ENCODE results near the gene PRAC2. TPM values are rescaled to one million over a fixed set of nuclear protein-coding genes. Genes with fewer than 3 reads are reported as not detected.
A peak's percentile ranks its signal among the peaks of the same experiment; 100 is the strongest.

PRAC2 gene
- total RNA-seq, 1 experiment from 2014 or later = not detected

DNA sequence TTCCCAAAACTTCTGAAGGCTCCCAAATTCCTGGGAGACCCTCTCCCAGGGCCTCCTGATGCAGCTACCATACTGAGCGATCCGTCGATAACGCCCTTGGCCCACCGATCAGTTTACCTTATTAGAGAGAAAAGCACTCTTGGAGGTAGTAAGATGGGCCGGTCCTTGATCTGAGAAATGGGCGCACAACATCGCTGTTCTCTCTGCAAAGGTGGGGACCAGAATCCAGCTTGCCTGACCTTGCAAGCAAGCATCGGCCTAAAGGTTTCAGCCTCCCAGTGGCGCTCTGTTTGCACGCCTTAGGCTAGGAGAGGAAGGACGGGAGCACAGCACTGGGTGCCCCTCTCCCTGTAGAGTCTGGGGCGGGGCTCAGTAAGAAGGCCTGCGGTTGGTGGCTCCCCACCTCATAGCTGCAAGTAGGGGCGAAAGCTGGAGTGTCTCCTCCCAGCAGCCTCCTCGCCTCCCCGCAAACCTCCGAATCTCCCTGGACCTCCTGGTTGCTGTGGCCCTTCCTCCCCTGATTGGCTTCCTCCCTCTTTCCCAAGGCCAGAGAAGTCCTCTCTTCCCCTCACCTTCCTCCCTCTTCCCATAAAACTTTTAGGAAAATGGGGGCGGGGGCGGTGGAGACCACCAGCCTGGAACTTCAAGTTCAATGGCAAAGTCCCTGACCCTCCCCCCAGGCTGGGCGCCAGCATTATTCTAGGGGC is 631 bp upstream of the PRAC2 start, which contains the start of gene PRAC1:
PRAC1 (minus strand) TSS at position 318 of the 707 bp plus-strand sequence; CDS start at position 192, 126 bp downstream.
- CTCF ChIA-PET = interaction anchor here (1.7 kb wide), 1 partner anchor 157 kb away, joined by 6 read pairs; no protein-coding TSS in a partner anchor
- intact Hi-C loops (cut with micrococcal nuclease; ENCODE audit: unreplicated experiment) = no loop called here
- TF ChIP-seq, protein P1, sequence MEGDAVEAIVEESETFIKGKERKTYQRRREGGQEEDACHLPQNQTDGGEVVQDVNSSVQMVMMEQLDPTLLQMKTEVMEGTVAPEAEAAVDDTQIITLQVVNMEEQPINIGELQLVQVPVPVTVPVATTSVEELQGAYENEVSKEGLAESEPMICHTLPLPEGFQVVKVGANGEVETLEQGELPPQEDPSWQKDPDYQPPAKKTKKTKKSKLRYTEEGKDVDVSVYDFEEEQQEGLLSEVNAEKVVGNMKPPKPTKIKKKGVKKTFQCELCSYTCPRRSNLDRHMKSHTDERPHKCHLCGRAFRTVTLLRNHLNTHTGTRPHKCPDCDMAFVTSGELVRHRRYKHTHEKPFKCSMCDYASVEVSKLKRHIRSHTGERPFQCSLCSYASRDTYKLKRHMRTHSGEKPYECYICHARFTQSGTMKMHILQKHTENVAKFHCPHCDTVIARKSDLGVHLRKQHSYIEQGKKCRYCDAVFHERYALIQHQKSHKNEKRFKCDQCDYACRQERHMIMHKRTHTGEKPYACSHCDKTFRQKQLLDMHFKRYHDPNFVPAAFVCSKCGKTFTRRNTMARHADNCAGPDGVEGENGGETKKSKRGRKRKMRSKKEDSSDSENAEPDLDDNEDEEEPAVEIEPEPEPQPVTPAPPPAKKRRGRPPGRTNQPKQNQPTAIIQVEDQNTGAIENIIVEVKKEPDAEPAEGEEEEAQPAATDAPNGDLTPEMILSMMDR (IDR thresholded peaks at IDR 0.05; ENCODE audit: unreplicated experiment) = no peak
- peak within 1 kb of the TSS; percentile 34 for H3K4me3 Mint-ChIP-seq (ENCODE audit: low read depth, unreplicated experiment)
- no peak for DNase-seq
- peaks cover 11% of the 10 kb centered on the region for H3K4me1 Mint-ChIP-seq (ENCODE audit: low read depth, unreplicated experiment)
- H3K36me3 Mint-ChIP-seq (ENCODE audit: insufficient read depth, unreplicated experiment) = peaks cover 4% of the 10 kb centered on the region
- H3K27ac Mint-ChIP-seq (ENCODE audit: unreplicated experiment) = no peak within 1 kb of the TSS
- no TSS peak for BruUV-seq (replicated peaks)
- peaks cover 24% of the 10 kb centered on the region for H3K27me3 Mint-ChIP-seq (ENCODE audit: unreplicated experiment)
- H3K9me3 Mint-ChIP-seq (ENCODE audit: low read depth, unreplicated experiment) = no peaks in the 10 kb centered on the region

DNA sequence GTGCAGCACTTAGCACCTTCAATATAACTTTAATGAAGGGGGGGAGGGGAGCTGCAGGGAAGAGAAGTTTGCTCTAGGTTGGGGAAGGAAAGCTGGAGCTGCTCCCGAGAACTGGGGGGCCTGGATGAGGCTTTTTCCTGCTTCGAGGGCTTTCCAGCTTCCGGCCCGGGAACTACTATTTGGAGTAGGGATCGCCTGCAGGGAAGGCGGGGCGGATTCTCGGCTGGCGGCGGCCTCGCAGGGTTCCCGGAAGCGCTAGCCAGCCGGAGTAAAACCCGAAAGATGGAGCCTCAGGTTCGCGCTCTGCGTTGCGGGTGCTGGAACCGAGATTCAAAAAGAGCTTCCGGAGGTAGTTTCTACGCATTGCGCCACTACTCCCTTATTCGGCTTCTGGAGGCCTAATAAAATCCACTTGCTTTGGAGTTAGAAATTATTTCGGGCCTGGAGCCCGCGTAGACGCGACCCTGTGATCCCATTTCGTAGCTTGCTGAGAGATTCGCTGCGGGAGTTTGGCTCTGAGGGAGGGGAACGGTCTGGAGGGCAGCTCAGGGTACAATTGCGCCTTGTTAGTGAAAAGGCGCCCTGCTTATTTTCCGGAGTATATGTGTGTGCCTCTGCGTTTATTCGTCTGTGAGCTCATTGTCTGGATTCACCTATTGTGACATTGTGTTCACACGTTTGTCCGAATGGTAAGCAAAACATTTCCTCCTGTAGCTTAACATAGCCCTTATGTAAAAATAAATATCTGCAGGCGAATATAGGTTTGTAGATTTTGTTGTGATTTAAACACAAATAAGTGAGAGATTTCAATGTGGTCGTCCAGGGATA is 652 bp downstream of the PRAC2 start:
- CTCF ChIA-PET = interaction anchor here (0.5 to 3.9 kb wide), 22 partner anchors 11 to 378 kb away, joined by 3 to 82 read pairs (median 6); partner anchors contain the start of genes ATP5MC1 and IGF2BP1
- H3K27me3 Mint-ChIP-seq (ENCODE audit: unreplicated experiment) = peaks cover 37% of the 10 kb centered on the region
- intact Hi-C loops (cut with micrococcal nuclease; ENCODE audit: unreplicated experiment) = loop anchor here (1.0 to 2.0 kb wide), 3 partner anchors 45 to 156 kb away; no protein-coding TSS in a partner anchor
- no peak overlapping the region for H3K27ac Mint-ChIP-seq (ENCODE audit: unreplicated experiment)
- peaks cover 14% of the 10 kb centered on the region for H3K4me1 Mint-ChIP-seq (ENCODE audit: low read depth, unreplicated experiment)
- no peaks in the 10 kb centered on the region for H3K9me3 Mint-ChIP-seq (ENCODE audit: low read depth, unreplicated experiment)
- peak; percentile 32 for DNase-seq
- H3K36me3 Mint-ChIP-seq (ENCODE audit: insufficient read depth, unreplicated experiment) = peaks cover 10% of the 10 kb centered on the region
- H3K4me3 Mint-ChIP-seq (ENCODE audit: low read depth, unreplicated experiment) = peak overlapping the region; percentile 34
- TF ChIP-seq, protein P1 (IDR thresholded peaks at IDR 0.05; ENCODE audit: unreplicated experiment) = no peak
- no TSS peak for BruUV-seq (replicated peaks)

DNA sequence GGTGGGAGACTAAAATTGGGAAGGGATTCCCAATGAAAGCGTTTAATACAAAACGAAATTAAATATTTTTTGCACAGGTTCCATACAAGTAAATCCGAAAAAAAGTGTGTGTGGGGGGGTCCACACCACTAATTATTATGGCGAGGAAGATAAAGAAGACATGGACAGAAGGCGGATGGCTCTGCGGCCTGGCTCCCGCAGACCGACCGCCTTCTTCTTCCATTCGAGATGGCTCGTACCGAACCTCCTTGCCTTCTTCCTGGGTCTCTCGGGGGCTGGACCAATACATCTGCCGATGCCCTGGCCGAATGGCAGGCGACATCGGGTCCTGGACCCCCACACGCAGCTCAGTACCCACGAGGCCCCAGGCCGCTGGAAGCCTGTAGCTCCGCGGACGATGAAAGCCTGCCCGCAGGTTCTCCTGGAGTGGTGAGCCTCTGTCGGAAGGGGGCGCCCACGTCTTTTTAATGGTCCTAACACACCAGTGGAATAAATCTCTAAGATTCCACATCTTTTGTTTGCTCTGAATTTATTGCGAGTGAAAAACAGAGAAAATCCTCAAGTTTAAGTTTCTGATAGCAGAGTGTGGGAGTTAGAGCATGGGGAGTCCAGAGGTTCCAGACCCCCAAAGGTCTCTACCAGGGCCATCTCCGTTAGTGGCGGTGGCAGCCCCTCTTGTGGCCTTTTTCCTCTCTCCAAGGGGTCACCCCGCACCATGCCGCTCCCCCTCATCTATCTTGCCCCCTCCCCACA is 1.4 kb downstream of the PRAC2 start:
- BruUV-seq (replicated peaks) = no TSS peak
- Mint-ChIP-seq H3K36me3 (ENCODE audit: insufficient read depth, unreplicated experiment) (peaks cover 14% of the 10 kb centered on the region), H3K4me1 (ENCODE audit: low read depth, unreplicated experiment) (peaks cover 21% of the 10 kb centered on the region), H3K4me3 (ENCODE audit: low read depth, unreplicated experiment) (peak overlapping the region; percentile 34), H3K27me3 (ENCODE audit: unreplicated experiment) (peaks cover 45% of the 10 kb centered on the region), H3K27ac (ENCODE audit: unreplicated experiment) (no peak overlapping the region), H3K9me3 (ENCODE audit: low read depth, unreplicated experiment) (no peaks in the 10 kb centered on the region)
- TF ChIP-seq, protein P1 (IDR thresholded peaks at IDR 0.05; ENCODE audit: unreplicated experiment) = peak; percentile 94
- peak; percentile 96 for DNase-seq
- CTCF ChIA-PET = interaction anchor here (0.5 to 3.9 kb wide), 23 partner anchors 10 to 377 kb away, joined by 3 to 82 read pairs (median 6); partner anchors contain the start of genes ATP5MC1 and IGF2BP1
- intact Hi-C loops (cut with micrococcal nuclease; ENCODE audit: unreplicated experiment) = loop anchor here (1.0 to 2.0 kb wide), 3 partner anchors 46 to 155 kb away; no protein-coding TSS in a partner anchor

DNA sequence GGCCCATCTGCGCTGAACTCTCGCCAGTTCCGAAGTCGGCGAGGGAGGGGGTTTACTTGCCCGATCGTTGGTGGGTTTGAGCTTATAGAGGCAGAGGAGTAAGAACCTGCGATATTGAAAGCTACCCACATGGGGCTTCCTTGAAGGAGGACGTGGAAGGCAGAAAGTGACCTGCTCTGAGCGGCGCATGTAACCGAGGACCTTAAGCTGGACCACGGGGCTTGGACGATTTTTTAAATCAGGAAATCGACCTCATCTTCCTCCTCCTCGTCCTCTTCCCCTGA is 2.0 kb downstream of the PRAC2 start:
- DNase-seq = no peak
- Mint-ChIP-seq H3K9me3 (ENCODE audit: low read depth, unreplicated experiment) (no peaks in the 10 kb centered on the region), H3K27me3 (ENCODE audit: unreplicated experiment) (peaks cover 50% of the 10 kb centered on the region), H3K36me3 (ENCODE audit: insufficient read depth, unreplicated experiment) (peaks cover 14% of the 10 kb centered on the region), H3K27ac (ENCODE audit: unreplicated experiment) (no peak overlapping the region), H3K4me3 (ENCODE audit: low read depth, unreplicated experiment) (no peak overlapping the region), H3K4me1 (ENCODE audit: low read depth, unreplicated experiment) (peaks cover 21% of the 10 kb centered on the region)
- no TSS peak for BruUV-seq (replicated peaks)
- TF ChIP-seq, protein P1 (IDR thresholded peaks at IDR 0.05; ENCODE audit: unreplicated experiment) = no peak
- CTCF ChIA-PET = interaction anchor here (0.7 to 3.9 kb wide), 11 partner anchors 10 to 376 kb away, joined by 3 to 82 read pairs (median 11); no protein-coding TSS in a partner anchor
- intact Hi-C loops (cut with micrococcal nuclease; ENCODE audit: unreplicated experiment) = loop anchor here (2.0 kb wide), 1 partner anchor 46 kb away; no protein-coding TSS in a partner anchor

Data from Calu3 (cell line).